GM18909 (cell line): Measurements from ENCODE around the gene NPAT.

Experiments
- ATAC-seq: cut with Tn5 transposase; IDR thresholded peaks from one replicate; pipeline ENCODE4 v1.9.1; 2021; ENCODE audit warnings: mild to moderate bottlenecking; ENCODE audit not compliant: unreplicated experiment, poor library complexity

NPAT gene

GRCh38 chr11:108220721-108221336 is 1.6 kb downstream of the NPAT start:
- no peak for ATAC-seq

GRCh38 chr11:108218912-108219783 is 3.3 kb downstream of the NPAT start:
- no peak for ATAC-seq

GRCh38 chr11:108218455-108218854 is 4.0 kb downstream of the NPAT start:
- ATAC-seq = no peak

GRCh38 chr11:108216988-108217387 is 5.5 kb downstream of the NPAT start:
- ATAC-seq = no peak

- no peak for ATAC-seq
These were observed 8.7 kb downstream of the NPAT start for GRCh38 chr11:108213784-108214183.

- no peak for ATAC-seq
These were observed 12.0 kb downstream of the NPAT start for GRCh38 chr11:108210441-108210840.

GRCh38 chr11:108207683-108208060 is 14.8 kb downstream of the NPAT start:
- no peak for ATAC-seq

- ATAC-seq = no peak
These were observed 15.3 kb downstream of the NPAT start for GRCh38 chr11:108206969-108207682.

GRCh38 chr11:108206171-108206570 is 16.3 kb downstream of the NPAT start:
- no peak for ATAC-seq

GRCh38 chr11:108204929-108205499 is 17.4 kb downstream of the NPAT start:
- no peak for ATAC-seq

- ATAC-seq = no peak
These were observed 18.1 kb downstream of the NPAT start for GRCh38 chr11:108204376-108204775.

- no peak for ATAC-seq
These were observed 19.4 kb downstream of the NPAT start for GRCh38 chr11:108203075-108203474.

GRCh38 chr11:108199446-108200321 is 22.8 kb downstream of the NPAT start:
- ATAC-seq = peak; percentile 81

GRCh38 chr11:108198833-108199232 is 23.6 kb downstream of the NPAT start:
- ATAC-seq = no peak

GRCh38 chr11:108197351-108197750 is 25.1 kb downstream of the NPAT start:
- no peak for ATAC-seq

- peak; percentile 36 for ATAC-seq
These were observed 25.5 kb downstream of the NPAT start for GRCh38 chr11:108196901-108197300.

GRCh38 chr11:108193725-108194124 is 28.7 kb downstream of the NPAT start:
- no peak for ATAC-seq

GRCh38 chr11:108177570-108177969 is 44.9 kb downstream of the NPAT start:
- ATAC-seq = no peak

- ATAC-seq = no peak
These were observed 52.3 kb downstream of the NPAT start for GRCh38 chr11:108170184-108170583.

- no peak for ATAC-seq
These were observed 54.8 kb downstream of the NPAT start for GRCh38 chr11:108167624-108168023.
